AG09309 (cell line): ENCODE data around the gene KCNQ4.

ENCODE experiments used
- DNase-seq: peaks from one replicate; pipeline ENCODE4 v3.0.0-alpha.2; 2010; ENCODE audit warnings: low read depth
- H3K4me3 ChIP-seq: 2 replicates; pipeline ENCODE4 v1.5.1; 2011; ENCODE audit warnings: mild to moderate bottlenecking, low read depth, low read length, moderate library complexity; ENCODE audit not compliant: control insufficient read depth
- TF ChIP-seq, protein P1 (sequence below): IDR thresholded peaks from 2 replicates; pipeline ENCODE4 v1.5.1; 2011; ENCODE audit warnings: mild to moderate bottlenecking, low read depth, low read length, inconsistent platforms; ENCODE audit not compliant: insufficient read depth, control insufficient read depth; ENCODE audit errors: missing control alignments

The KCNQ4 gene

DNA sequence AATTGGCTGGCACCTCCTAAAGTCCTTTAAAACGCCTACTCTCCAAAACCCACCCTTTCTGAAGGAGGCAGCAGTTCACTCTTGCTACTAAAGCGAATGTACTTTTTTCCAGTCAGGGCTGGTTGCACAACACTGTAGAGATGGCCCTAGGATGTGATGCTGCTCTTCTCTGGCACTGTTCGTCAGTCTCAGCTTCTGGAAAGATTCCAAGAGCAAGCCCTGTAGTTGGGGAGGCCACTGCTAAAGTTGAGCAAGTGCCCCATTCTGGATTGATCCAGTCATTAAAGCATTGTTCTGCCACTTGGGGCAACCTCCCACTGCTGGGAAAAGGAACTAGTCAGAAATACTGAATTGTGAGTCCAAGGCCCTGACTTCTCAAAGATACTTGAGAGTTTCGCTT is 28.5 kb upstream of the KCNQ4 start:
- TF ChIP-seq, protein P1, sequence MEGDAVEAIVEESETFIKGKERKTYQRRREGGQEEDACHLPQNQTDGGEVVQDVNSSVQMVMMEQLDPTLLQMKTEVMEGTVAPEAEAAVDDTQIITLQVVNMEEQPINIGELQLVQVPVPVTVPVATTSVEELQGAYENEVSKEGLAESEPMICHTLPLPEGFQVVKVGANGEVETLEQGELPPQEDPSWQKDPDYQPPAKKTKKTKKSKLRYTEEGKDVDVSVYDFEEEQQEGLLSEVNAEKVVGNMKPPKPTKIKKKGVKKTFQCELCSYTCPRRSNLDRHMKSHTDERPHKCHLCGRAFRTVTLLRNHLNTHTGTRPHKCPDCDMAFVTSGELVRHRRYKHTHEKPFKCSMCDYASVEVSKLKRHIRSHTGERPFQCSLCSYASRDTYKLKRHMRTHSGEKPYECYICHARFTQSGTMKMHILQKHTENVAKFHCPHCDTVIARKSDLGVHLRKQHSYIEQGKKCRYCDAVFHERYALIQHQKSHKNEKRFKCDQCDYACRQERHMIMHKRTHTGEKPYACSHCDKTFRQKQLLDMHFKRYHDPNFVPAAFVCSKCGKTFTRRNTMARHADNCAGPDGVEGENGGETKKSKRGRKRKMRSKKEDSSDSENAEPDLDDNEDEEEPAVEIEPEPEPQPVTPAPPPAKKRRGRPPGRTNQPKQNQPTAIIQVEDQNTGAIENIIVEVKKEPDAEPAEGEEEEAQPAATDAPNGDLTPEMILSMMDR, result no peak
- no peak overlapping the region for H3K4me3 ChIP-seq
- no peak for DNase-seq

DNA sequence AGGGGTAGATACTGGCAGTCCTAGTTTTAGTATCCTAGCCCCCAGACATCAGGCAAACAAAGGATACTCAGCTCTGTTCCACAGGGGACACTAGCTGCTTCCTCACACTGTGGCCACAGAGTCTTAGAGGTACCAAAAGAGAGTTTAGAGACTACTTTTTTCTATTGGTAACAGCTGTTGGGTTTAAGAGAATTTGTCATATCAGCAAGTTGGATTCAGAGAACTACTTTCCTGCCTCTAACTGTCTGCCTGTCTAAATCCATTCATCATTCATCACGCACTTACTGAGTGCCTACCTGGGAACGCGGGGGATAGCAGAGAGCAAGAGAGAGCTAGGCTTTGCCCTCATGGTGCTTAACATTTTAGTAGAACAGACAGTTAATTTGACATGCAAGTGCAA is 27.1 kb upstream of the KCNQ4 start:
- DNase-seq, result no peak
- H3K4me3 ChIP-seq, result no peak overlapping the region
- TF ChIP-seq, protein P1, result no peak

DNA sequence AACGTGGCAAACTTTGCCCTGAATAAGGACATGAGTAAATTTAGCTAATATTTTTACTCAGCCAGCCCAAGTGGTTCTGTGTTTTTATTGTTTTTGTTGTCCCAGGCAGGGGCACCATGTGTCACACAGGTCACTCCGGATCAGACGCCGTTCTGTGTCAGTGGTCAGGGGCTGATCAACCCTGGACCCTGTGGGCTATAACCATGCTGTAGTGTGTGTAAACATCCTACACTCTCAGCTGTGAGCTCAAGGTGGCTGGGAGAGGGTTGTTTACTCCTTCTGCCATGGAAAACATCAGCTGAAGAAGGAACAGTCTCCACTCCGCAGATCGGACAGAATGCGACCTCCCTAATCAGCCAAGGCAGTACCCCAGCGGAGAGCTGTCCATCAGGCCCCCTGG is 26.5 kb upstream of the KCNQ4 start:
- no peak for DNase-seq
- TF ChIP-seq, protein P1, result no peak
- no peak overlapping the region for H3K4me3 ChIP-seq

DNA sequence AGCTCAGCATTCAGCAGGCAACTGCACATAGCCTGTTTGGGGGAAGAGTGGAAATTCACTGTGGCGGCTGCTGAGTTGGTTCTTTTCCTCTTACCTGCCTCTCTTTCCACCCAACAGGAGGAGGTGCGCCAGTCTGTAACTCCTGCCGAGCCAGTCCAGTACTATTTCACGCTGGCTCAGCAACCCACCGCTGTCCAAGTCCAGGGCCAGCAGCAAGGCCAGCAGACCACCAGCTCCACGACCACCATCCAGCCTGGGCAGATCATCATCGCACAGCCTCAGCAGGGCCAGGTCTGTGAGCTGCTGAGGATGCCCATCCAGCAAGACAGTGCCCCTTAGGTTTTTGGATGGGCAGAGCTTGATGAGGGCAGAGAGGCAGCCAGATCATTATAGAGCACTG is 25.6 kb upstream of the KCNQ4 start:
- TF ChIP-seq, protein P1, result no peak
- DNase-seq, result no peak
- H3K4me3 ChIP-seq, result no peak overlapping the region

DNA sequence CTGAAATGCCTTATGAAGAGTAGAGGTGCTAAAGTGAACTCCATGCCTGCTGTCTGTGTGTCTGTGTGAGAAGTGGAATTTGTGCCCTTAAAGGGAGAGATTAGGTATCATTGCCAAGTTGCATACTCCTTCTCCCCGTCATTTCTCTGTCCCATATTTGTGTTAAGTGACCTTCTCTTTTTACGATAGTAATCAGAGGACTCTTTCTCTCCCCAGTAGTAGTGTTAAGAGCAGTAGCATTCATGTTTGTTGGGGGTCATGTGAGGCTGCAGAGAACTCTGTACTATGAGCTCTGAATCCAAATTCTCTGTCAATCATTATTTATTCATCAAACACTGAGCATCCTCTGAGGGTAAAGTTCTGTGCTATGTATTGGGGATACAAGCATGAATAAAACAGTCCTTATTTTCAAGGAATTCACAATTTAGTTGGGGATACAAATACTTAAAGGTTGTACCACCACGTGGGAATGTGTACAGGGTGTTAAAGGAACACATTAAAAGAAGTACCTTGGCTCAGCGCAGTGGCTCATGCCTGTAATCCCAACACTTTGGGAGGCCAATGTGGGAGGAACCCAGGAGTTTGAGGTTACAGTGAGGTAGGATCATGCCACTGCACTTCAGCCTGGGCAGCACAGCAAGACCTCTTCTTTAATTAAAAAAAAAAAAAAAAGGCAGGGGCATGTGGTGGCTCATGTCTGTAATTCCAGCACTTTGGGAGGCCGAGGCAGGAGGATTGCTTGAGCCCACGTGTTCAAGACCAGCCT is 24.8 kb upstream of the KCNQ4 start:
- DNase-seq, result no peak
- H3K4me3 ChIP-seq, result no peak overlapping the region
- TF ChIP-seq, protein P1, result no peak

DNA sequence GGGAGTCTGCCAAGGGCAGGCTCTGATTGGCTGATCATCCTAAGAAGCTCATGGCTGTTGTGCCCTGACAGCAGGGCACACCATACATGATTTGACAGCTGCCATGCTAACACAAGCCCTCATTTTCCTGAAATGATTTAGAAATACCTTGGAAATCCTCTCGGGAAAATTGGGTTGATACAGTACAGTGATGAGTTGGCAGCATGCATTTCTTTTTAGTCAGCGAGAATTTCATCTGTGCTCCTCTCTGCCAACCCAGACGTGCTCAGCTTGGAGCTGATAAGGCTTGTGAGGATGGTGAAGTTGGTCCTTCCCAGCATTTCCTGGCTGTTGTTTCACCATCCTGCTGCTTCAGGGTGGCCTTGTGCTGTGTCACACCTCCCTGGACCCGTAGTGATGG is 22.6 kb upstream of the KCNQ4 start:
- TF ChIP-seq, protein P1, result no peak
- DNase-seq, result no peak
- no peak overlapping the region for H3K4me3 ChIP-seq
